ENCODE data around the gene RPP38. TPM values are rescaled to one million over a fixed set of nuclear protein-coding genes. Genes with fewer than 3 reads are reported as not detected.

RPP38 gene
- polyA plus RNA-seq, 3 donors: 27.4 to 32.8 (median 31.4) TPM

- no peak for DNase-seq
Observed at GRCh38 chr10:15146366-15146765, 49.2 kb downstream of the RPP38 start.

DNA sequence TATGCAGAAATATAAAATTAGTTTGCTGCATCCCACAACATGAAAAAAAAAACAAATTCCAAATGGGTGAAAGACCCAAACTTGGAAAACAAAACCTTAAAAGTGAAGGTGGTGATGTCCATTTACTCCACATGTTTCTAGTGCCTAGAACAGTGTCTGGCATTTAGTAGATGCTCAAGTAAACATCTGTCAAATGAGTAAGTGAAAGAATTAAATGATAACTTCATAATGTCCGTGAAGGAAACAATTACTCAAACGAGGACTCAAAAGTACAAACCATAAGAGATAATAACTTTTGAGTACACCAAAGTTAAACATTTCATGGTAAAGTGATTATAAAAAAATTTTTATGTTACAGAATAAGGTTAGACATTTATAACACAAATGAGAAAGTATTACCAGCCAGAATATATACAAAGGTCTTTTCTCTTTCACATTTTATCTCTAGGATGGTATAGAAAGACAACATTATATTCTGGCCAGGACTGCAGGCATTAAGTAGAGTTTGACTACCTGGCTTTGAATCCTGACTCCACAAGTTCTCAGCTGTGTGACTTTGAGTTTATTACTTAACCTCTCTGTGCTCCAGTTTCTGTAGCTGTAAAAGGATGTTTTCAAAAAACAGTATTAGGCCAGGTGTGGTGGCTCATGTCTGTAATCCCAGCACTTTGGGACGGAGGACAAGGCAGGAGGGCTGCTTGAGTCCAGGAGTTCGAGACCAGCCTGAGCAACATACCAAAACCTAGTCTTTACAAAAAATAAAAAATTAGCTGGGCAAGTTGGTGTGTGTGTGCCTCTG is 50.6 kb downstream of the RPP38 start:
- no peak for DNase-seq

GRCh38 chr10:15149042-15149771 is 52.1 kb downstream of the RPP38 start:
- no peak for DNase-seq

DNA sequence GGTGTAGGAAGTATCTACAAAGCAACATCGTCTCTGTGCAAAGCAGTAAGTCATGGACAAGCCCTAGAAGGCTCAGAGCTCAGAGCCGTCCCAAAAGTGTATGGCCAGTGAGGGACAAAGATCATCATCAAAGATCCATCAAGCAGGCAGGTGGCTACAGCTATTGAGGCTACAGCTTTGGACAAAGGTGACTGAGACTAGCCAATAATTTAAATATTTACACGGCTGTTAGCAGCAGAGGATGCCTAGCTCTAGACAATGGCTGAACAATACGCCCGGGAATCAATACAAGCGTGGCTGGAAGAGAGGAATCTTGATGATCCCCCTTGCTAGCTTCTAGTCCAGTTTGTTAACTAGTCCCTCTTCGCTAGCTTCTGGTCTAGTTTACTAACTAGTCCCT is 53.4 kb downstream of the RPP38 start:
- DNase-seq: no peak

- DNase-seq: no peak
Observed at GRCh38 chr10:15152556-15152955, 55.4 kb downstream of the RPP38 start.

Other genes starting within 250 kb of the RPP38 start
- 10 to 100 TPM; 18.4 to 19.6 (median 18.9) TPM for gene SUV39H2, start 218.5 kb upstream of the RPP38 start, polyA plus RNA-seq (ENCODE audit: insufficient read length in 3 of 3)
- gene DCLRE1C, start 143.3 kb upstream of the RPP38 start, polyA plus RNA-seq (ENCODE audit: insufficient read length in 3 of 3): 10 to 100 TPM; 12.4 to 20.4 (median 17.7) TPM
- 1 to 10 TPM; 1.1 to 2.2 (median 1.5) TPM for gene MEIG1, start 138.0 kb upstream of the RPP38 start, polyA plus RNA-seq (ENCODE audit: insufficient read length in 3 of 3)
- 1 to 10 TPM in 1 of 3 donors, under 1 TPM in 2; 0.34 to 1.0 (median 0.68) TPM for gene OLAH, start 53.4 kb upstream of the RPP38 start, polyA plus RNA-seq (ENCODE audit: insufficient read length in 3 of 3)
- gene ACBD7, start 8.6 kb upstream of the RPP38 start, polyA plus RNA-seq (ENCODE audit: insufficient read length in 3 of 3): 1 to 10 TPM; 5.0 to 6.6 (median 6.0) TPM
- 10 to 100 TPM; 25.8 to 36.7 (median 35.2) TPM for gene NMT2, start 71.3 kb downstream of the RPP38 start, polyA plus RNA-seq (ENCODE audit: insufficient read length in 3 of 3)

Data from renal pelvis (tissue), 4 donors.